PC-9 (cell line): ENCODE measurements around the gene CCNA2. TPM values are rescaled to one million over a fixed set of nuclear protein-coding genes. Genes with fewer than 3 reads are reported as not detected.

Experiments
- BruUV-seq: library from RNA; stranded (reverse); fragments of 400-500 nt; replicated peaks from 2 replicates; lab custom pipeline; 2021; lab: Mats Ljungman, UMichigan
- CTCF ChIA-PET: fragments of 300-600 bp; sonication (Branson Sonifier 250); formaldehyde crosslinking; loops from one replicate; lab custom pipeline; 2022; ENCODE audit warnings: antibody characterized with exemption; lab: Charles Lee
- POLR2A ChIA-PET: fragments of 300-600 bp; sonication (Branson Sonifier 250); formaldehyde crosslinking; loops from one replicate; lab custom pipeline; 2022; ENCODE audit warnings: antibody characterized with exemption; ENCODE audit not compliant: unreplicated experiment; lab: Charles Lee
- DNase-seq, 2 experiments: peaks; one replicate each; pipeline versions ENCODE4 v3.0.0 to v3.0.0-alpha.2; 2015 to 2022; ENCODE audit warnings: mixed read lengths in 1 of 2
- H2AFZ ChIP-seq: fragments of 200-600 bp; sonication (generic); 2 replicates; pipeline ENCODE4 v1.8.1; 2017; ENCODE audit warnings: antibody characterized with exemption
- H3F3A ChIP-seq: fragments of 200-600 bp; sonication (generic); 2 replicates; pipeline ENCODE4 v1.8.1; 2017; ENCODE audit warnings: antibody characterized with exemption, mild to moderate bottlenecking, low read depth; ENCODE audit not compliant: insufficient read depth
- H3K27ac ChIP-seq: fragments of 200-600 bp; sonication (generic); 2 replicates; pipeline ENCODE4 v1.6.1; 2016; ENCODE audit warnings: mixed run types
- H3K27me3 ChIP-seq: fragments of 200-600 bp; sonication (generic); 2 replicates; pipeline ENCODE4 v1.6.1; 2016; ENCODE audit warnings: low read depth, mixed run types; ENCODE audit not compliant: insufficient read depth
- H3K36me3 ChIP-seq: fragments of 200-600 bp; sonication (generic); 2 replicates; pipeline ENCODE4 v1.6.1; 2016; ENCODE audit warnings: low read depth, mixed run types
- H3K4me1 ChIP-seq: fragments of 200-600 bp; sonication (generic); replicated peaks from 2 replicates; pipeline ENCODE4 v1.6.1; 2016; ENCODE audit warnings: mixed run types; ENCODE audit not compliant: insufficient read depth
- H3K4me2 ChIP-seq: fragments of 200-600 bp; sonication (generic); 2 replicates; pipeline ENCODE4 v1.6.1; 2017; ENCODE audit warnings: mixed run types
- H3K4me3 ChIP-seq: fragments of 200-600 bp; sonication (generic); 2 replicates; pipeline ENCODE4 v1.6.1; 2016; ENCODE audit warnings: mixed run types
- H3K79me2 ChIP-seq: fragments of 200-600 bp; sonication (generic); 2 replicates; pipeline ENCODE4 v1.6.1; 2017; ENCODE audit warnings: low read depth, mixed run types
- H3K9me2 ChIP-seq: fragments of 200-600 bp; sonication (generic); 2 replicates; pipeline ENCODE4 v1.8.1; 2017; ENCODE audit warnings: mild to moderate bottlenecking; ENCODE audit not compliant: insufficient read depth
- H3K9me3 ChIP-seq: fragments of 200-600 bp; sonication (generic); 2 replicates; pipeline ENCODE4 v1.8.1; 2016; ENCODE audit warnings: low read depth; ENCODE audit not compliant: insufficient read depth
- H4K20me1 ChIP-seq: fragments of 200-600 bp; sonication (generic); 2 replicates; pipeline ENCODE4 v1.8.1; 2017; ENCODE audit not compliant: insufficient read depth
- EZH2 ChIP-seq: fragments of 200-600 bp; sonication (generic); IDR thresholded peaks from 2 replicates; pipeline ENCODE4 v1.8.0; 2017; ENCODE audit warnings: antibody characterized with exemption, low read depth
- intact Hi-C: fragments of 100-400 bp; cut with micrococcal nuclease; formaldehyde crosslinking; loops from one replicate; pipeline ENCODE4 v1.10.0; 2022; ENCODE audit not compliant: unreplicated experiment
- total RNA-seq: library from RNA; stranded (reverse); gene quantifications from 2 replicates; pipeline ENCODE4 v1.2.3, GENCODE V29; 2021
- TF ChIP-seq, protein P1 (sequence below): fragments of 200-600 bp; sonication (generic); conservative IDR thresholded peaks from 2 replicates; pipeline ENCODE4 v1.6.1; 2017; ENCODE audit warnings: mixed run types, antibody characterized with exemption, mild to moderate bottlenecking, moderate library complexity

Gene CCNA2
- total RNA-seq, 1 experiment from 2014 or later = 70.7 TPM

DNA sequence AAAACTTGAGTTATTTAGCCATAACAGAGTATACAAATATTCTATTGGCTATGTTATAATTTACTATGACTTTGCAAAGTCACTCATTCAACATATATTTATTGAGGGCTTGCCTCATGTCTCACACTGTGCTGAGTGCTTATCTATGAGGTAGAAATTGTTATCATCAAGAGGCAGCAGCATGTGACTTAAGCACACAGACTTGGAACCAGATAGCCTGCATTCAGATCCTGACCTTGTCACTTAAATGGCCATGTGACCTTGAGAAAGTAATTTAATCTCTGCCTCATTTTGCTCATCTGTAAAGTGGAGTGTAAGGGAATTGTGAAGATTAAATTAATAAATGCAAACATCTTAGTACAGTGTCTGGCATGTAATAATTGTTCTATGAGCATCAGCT, 32.7 kb downstream of the CCNA2 start:
- BruUV-seq = no TSS peak
- Histone ChIP-seq H3K4me1 (peaks cover 15% of the 10 kb centered on the region), H3K4me3 (no peak overlapping the region), H3K9me3 (no peaks in the 10 kb centered on the region), H3K27me3 (no peaks in the 10 kb centered on the region), H3K27ac (no peak overlapping the region), H3K36me3 (no peaks in the 10 kb centered on the region), H3F3A (no peaks in the 10 kb centered on the region), H2AFZ (no peak overlapping the region; the same call in 1 of the 2 replicates), H3K9me2 (no peaks in the 10 kb centered on the region), H4K20me1 (no peaks in the 10 kb centered on the region), H3K79me2 (no peaks in the 10 kb centered on the region), H3K4me2 (no peak overlapping the region)
- TF ChIP-seq, protein P1, sequence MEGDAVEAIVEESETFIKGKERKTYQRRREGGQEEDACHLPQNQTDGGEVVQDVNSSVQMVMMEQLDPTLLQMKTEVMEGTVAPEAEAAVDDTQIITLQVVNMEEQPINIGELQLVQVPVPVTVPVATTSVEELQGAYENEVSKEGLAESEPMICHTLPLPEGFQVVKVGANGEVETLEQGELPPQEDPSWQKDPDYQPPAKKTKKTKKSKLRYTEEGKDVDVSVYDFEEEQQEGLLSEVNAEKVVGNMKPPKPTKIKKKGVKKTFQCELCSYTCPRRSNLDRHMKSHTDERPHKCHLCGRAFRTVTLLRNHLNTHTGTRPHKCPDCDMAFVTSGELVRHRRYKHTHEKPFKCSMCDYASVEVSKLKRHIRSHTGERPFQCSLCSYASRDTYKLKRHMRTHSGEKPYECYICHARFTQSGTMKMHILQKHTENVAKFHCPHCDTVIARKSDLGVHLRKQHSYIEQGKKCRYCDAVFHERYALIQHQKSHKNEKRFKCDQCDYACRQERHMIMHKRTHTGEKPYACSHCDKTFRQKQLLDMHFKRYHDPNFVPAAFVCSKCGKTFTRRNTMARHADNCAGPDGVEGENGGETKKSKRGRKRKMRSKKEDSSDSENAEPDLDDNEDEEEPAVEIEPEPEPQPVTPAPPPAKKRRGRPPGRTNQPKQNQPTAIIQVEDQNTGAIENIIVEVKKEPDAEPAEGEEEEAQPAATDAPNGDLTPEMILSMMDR = no peak
- no peak for TF ChIP-seq EZH2
- no peak for DNase-seq
- ChIA-PET POLR2A (no interaction called here), CTCF (no interaction called here)
- intact Hi-C loops = no loop called here

DNA sequence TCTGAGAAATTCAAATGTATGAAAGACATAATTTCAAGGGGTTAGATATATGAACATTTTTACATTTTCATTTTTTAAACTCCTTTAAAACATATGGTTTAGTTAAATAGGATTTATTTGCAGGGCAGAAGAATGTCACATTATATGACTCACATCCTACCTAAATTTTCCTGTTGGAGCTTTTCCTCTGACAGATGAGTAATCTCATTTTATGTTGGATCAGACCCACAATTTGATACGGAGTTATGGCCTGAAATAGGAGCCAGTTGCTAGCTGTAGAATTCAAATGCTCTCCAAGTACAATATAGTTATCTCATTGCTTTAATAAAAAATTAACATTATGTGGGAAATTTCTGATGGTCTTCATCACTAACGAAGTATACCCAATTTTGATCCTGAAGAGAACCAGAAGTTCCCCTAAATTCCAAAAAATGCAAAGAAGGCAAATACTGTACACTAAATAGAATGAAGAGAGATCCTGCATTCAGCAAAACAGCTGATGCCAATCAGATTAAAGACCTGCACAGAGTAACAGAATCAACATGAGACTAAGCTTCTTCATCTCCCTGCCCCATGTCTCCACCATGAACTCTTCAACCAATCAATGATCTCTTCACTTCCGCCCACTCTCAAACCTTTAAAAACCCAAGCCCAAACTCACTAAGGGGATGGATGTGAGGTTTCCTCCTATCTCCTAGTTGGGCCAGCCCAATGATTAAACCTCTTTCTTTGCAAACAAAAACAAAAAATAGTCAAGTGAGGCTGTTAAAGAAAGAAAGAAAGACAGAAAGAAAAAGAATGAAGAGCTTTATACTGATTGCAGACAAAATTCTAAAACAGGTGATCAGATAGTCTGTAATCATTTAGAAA, 33.5 kb downstream of the CCNA2 start:
- Histone ChIP-seq H3F3A (no peaks in the 10 kb centered on the region), H3K36me3 (no peaks in the 10 kb centered on the region), H3K27me3 (no peaks in the 10 kb centered on the region), H3K4me1 (peaks cover 16% of the 10 kb centered on the region), H3K27ac (no peak overlapping the region), H3K9me3 (no peaks in the 10 kb centered on the region), H3K9me2 (no peaks in the 10 kb centered on the region), H3K4me3 (no peak overlapping the region), H3K79me2 (no peaks in the 10 kb centered on the region), H2AFZ (no peak overlapping the region; the same call in 1 of the 2 replicates), H3K4me2 (peak overlapping the region; percentile 8; the same call in 1 of the 2 replicates), H4K20me1 (no peaks in the 10 kb centered on the region)
- no TSS peak for BruUV-seq
- ChIA-PET CTCF (no interaction called here), POLR2A (no interaction called here)
- intact Hi-C loops = no loop called here
- TF ChIP-seq, protein P1 = no peak
- no peak for TF ChIP-seq EZH2
- peak in 1 of 2 experiments; percentile 61 for DNase-seq

DNA sequence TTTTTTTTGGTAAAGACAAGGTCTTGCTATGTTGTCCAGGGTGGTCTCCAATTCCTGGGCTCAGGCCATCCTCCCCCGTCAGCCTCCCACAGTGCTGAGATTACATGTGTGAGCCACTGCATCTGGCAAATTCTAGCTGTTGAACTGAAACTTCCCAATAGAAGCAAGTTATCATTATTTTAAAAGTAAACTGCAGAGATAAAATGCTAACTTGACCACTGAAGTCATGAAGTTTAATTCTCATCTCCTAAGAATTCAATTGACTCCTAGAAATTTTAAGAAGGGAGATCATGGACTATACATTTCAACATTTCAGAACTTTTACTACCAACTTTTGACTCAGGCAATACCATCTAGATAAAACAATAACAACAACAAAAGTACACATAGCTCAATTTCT, 34.2 kb downstream of the CCNA2 start:
- DNase-seq = no peak
- no peak overlapping the region for H3K27ac ChIP-seq
- 0 out of 2 replicates have a peak overlapping the region, but pooled peaks have one; percentile 8 for H3K4me2 ChIP-seq
- no peaks in the 10 kb centered on the region for H3K27me3 ChIP-seq
- no peaks in the 10 kb centered on the region for H3K9me3 ChIP-seq
- H3K4me3 ChIP-seq = no peak overlapping the region
- ChIA-PET POLR2A (no interaction called here), CTCF (no interaction called here)
- no peaks in the 10 kb centered on the region for H3F3A ChIP-seq
- no peaks in the 10 kb centered on the region for H3K36me3 ChIP-seq
- no peak for TF ChIP-seq EZH2
- TF ChIP-seq, protein P1 = no peak
- H3K79me2 ChIP-seq = no peaks in the 10 kb centered on the region
- intact Hi-C loops = no loop called here
- H3K4me1 ChIP-seq = peaks cover 23% of the 10 kb centered on the region
- no peak overlapping the region for H2AFZ ChIP-seq
- H3K9me2 ChIP-seq = no peaks in the 10 kb centered on the region
- no peaks in the 10 kb centered on the region for H4K20me1 ChIP-seq
- no TSS peak for BruUV-seq
